ENCODE measurements around the gene DDA1. TPM values are rescaled to one million over a fixed set of nuclear protein-coding genes. Genes with fewer than 3 reads are reported as not detected.

Gene DDA1
- total RNA-seq, 1 donor from 2014 or later, result 31.1 TPM

GRCh38 chr19:17286263-17286662 is 23.1 kb upstream of the DDA1 start:
- CTCF ChIA-PET, result no interaction called here
- Mint-ChIP-seq H3K27ac (no peak overlapping the region), H3K9me3 (no peaks in the 10 kb centered on the region), H3K4me1 (peaks cover 16% of the 10 kb centered on the region), H3K27me3 (peaks cover 2% of the 10 kb centered on the region), H3K4me3 (no peak overlapping the region), H3K36me3 (ENCODE audit: low read depth) (no peaks in the 10 kb centered on the region)
- intact Hi-C loops (cut with micrococcal nuclease), result no loop called here
- ATAC-seq (ENCODE audit: low read depth), result no peak
- TF ChIP-seq CTCF (IDR thresholded peaks at IDR 0.05), result no peak
- no peak for DNase-seq
- POLR2A ChIA-PET, result interaction anchor here (0.9 to 1.5 kb wide), 2 partner anchors 17 to 19 kb away, joined by 3 read pairs; partner anchors contain the start of genes ABHD8 and BABAM1

- Mint-ChIP-seq H3K27ac (no peak overlapping the region), H3K9me3 (no peaks in the 10 kb centered on the region), H3K36me3 (ENCODE audit: low read depth) (no peaks in the 10 kb centered on the region), H3K27me3 (peaks cover 2% of the 10 kb centered on the region), H3K4me1 (peaks cover 13% of the 10 kb centered on the region), H3K4me3 (no peak overlapping the region)
- DNase-seq (no peak), ATAC-seq (ENCODE audit: low read depth) (no peak)
- POLR2A ChIA-PET, result interaction anchor here (1.5 kb wide), 1 partner anchor 20 kb away, joined by 3 read pairs; the partner anchor contains the start of gene BABAM1
- intact Hi-C loops (cut with micrococcal nuclease), result no loop called here
- TF ChIP-seq CTCF (IDR thresholded peaks at IDR 0.05), result no peak
- CTCF ChIA-PET, result no interaction called here
Measured at GRCh38 chr19:17286752-17287151, 22.6 kb upstream of the DDA1 start.

DNA sequence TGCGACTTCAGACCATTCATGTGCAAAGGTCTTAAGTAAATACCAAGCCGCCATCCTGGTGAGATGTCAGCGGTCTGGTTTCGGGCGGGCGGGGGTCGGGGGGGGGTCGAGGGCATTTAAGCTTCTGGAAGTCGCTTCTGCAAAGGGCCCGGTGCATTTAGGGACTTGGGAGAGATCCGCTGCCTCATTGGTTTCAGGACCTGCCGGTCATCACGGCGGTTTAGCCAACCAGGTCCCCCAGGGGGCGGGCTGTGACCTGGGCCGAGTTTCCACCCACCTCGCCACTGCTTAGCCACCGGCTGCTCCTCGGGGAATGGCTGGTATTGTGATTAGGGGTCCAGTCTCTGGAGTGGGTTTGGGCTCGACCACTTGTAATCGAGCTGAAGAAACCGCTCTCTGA is 19.9 kb upstream of the DDA1 start:
- H3K36me3 Mint-ChIP-seq (ENCODE audit: low read depth), result no peaks in the 10 kb centered on the region
- H3K4me3 Mint-ChIP-seq, result no peak overlapping the region
- intact Hi-C loops (cut with micrococcal nuclease), result no loop called here
- H3K9me3 Mint-ChIP-seq, result no peaks in the 10 kb centered on the region
- H3K4me1 Mint-ChIP-seq, result peaks cover 10% of the 10 kb centered on the region
- POLR2A ChIA-PET, result interaction anchor here (0.6 to 2.7 kb wide), 6 partner anchors 8 to 492 kb away, joined by 3 to 5 read pairs (median 4); partner anchors contain the start of genes ABHD8 and DDA1
- no peak for ATAC-seq (ENCODE audit: low read depth)
- CTCF ChIA-PET, result interaction anchor here (0.9 kb wide), 1 partner anchor 10 kb away, joined by 3 read pairs; no protein-coding TSS in a partner anchor
- TF ChIP-seq CTCF (IDR thresholded peaks at IDR 0.05), result no peak
- no peak overlapping the region for H3K27ac Mint-ChIP-seq
- DNase-seq, result peak; percentile 40
- H3K27me3 Mint-ChIP-seq, result peaks cover 2% of the 10 kb centered on the region

DNA sequence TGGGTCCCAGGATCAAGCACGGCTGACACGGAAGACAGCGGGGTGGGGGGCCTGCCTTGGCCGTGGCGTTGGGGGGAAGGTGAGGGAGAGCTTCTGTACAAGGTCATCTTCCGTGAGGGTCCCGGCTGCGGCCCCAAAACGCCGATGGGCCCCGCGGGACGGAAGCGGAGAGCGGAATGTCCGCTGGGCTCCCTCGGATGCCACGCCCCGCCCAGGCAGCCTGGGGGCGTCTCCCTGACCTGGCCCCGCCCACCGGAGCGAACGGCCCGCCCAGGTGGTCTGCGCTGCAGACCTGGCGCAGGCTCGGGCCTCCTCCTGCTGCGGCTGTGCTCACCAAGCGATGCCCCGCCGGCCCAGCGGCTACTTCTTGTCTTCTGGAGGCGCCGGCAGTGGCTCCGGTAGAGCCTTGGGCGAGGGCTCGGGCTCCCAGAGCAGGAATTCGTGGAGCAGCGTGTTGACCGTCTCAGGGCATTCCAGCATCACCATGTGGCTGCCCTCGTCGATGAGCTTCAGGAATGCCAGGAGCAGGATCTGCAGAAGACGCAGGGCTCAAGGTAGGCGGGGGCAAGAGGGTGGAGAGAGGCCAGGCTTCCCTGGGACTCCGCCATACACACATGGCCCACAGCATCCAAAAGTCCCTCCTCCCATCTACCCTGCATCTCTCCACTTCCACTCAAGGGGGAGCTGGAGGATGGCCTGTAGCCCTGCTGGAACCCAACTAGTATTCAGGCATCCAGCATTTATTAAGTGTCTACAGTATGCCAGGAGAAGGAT is 16.9 kb upstream of the DDA1 start:
- H3K36me3 Mint-ChIP-seq (ENCODE audit: low read depth), result no peaks in the 10 kb centered on the region
- DNase-seq, result peak; percentile 90
- ChIA-PET POLR2A (interaction anchor here (0.5 to 2.3 kb wide), 15 partner anchors 10 to 1900 kb away, joined by 3 to 11 read pairs (median 4); partner anchors contain the start of genes ABHD8, ANKLE1, ANO8 and BABAM1), CTCF (interaction anchor here (1.5 to 1.9 kb wide), 4 partner anchors 11 to 94 kb away, joined by 3 to 16 read pairs (median 13); partner anchors contain the start of genes ABHD8 and MRPL34)
- peaks cover 10% of the 10 kb centered on the region for H3K4me1 Mint-ChIP-seq
- peaks cover 2% of the 10 kb centered on the region for H3K27me3 Mint-ChIP-seq
- intact Hi-C loops (cut with micrococcal nuclease), result loop anchor here (1.0 to 2.0 kb wide), 4 partner anchors 13 to 174 kb away; partner anchors contain the start of gene MRPL34
- peak overlapping the region; percentile 53 for H3K27ac Mint-ChIP-seq
- no peaks in the 10 kb centered on the region for H3K9me3 Mint-ChIP-seq
- peak; percentile 91 for ATAC-seq (ENCODE audit: low read depth)
- no peak for TF ChIP-seq CTCF (IDR thresholded peaks at IDR 0.05)
- H3K4me3 Mint-ChIP-seq, result peak overlapping the region; percentile 85

DNA sequence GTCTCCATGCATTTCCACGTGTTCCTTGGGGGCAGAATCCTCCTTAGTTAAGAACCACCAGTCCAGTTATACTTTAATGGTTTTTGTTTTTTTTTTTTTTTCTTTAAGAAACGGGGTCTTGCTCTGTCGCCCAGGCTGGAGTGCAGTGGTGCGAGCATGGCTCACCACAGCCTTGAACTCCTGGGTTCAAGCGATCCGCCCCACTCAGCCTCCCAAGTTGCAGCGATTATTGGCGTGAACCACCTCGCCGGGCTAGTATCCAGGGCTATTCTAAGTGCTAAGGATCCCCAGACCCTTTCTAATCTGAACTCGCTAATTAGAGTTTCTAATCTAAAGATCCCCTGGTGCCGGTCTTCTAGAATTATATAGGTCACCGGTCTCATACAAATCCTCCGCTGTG is 15.8 kb upstream of the DDA1 start:
- Mint-ChIP-seq H3K4me1 (peaks cover 10% of the 10 kb centered on the region), H3K36me3 (ENCODE audit: low read depth) (peaks cover 4% of the 10 kb centered on the region), H3K4me3 (no peak overlapping the region), H3K27ac (no peak overlapping the region), H3K9me3 (no peaks in the 10 kb centered on the region), H3K27me3 (no peaks in the 10 kb centered on the region)
- POLR2A ChIA-PET, result interaction anchor here (0.7 to 2.3 kb wide), 3 partner anchors 16 to 602 kb away, joined by 6 to 7 read pairs (median 6); partner anchors contain the start of gene DDA1
- DNase-seq (no peak), ATAC-seq (ENCODE audit: low read depth) (no peak)
- no peak for TF ChIP-seq CTCF (IDR thresholded peaks at IDR 0.05)
- CTCF ChIA-PET, result interaction anchor here (1.5 to 1.9 kb wide), 5 partner anchors 10 to 93 kb away, joined by 3 to 16 read pairs (median 12); partner anchors contain the start of genes ABHD8 and MRPL34
- intact Hi-C loops (cut with micrococcal nuclease), result loop anchor here (2.0 kb wide), 2 partner anchors 53 to 173 kb away; no protein-coding TSS in a partner anchor
